CD4-positive, alpha-beta T cell (primary cell): ENCODE measurements around the gene LIPE. TPM values are rescaled to one million over a fixed set of nuclear protein-coding genes. Genes with fewer than 3 reads are reported as not detected.

Source experiments
- ATAC-seq: fragments of 200-7000 bp; cut with Tn5 transposase; one replicate; pipeline ENCODE4 v1.10.0; 2022; ENCODE audit warnings: mild to moderate bottlenecking; ENCODE audit not compliant: poor library complexity
- CTCF ChIA-PET: fragments of 350-600 bp; sonication (Branson Sonifier 250); formaldehyde crosslinking; loops from one replicate; lab custom pipeline; 2021; ENCODE audit warnings: antibody characterized with exemption, inconsistent platforms; lab: Charles Lee
- POLR2A ChIA-PET: fragments of 350-600 bp; sonication (Branson Sonifier 250); formaldehyde crosslinking; loops from one replicate; lab custom pipeline; 2021; ENCODE audit warnings: antibody characterized with exemption, inconsistent platforms; lab: Charles Lee
- DNase-seq, 14 experiments: peaks; one replicate each; pipeline ENCODE4 v3.0.0-alpha.2; 2013 to 2020; ENCODE audit warnings: mixed read lengths in 2 of 14
- H3K27ac ChIP-seq, 2 donors: one replicate each; pipeline versions ENCODE4 v1.5.1 to v1.7.0; 2013; ENCODE audit warnings: low read length in 2 of 2, low read depth in 1 of 2, mild to moderate bottlenecking in 1 of 2
- H3K27me3 ChIP-seq, 2 experiments: 1 replicate in 1 of 2; 2 replicates in 1 of 2; pipeline versions ENCODE4 v1.6.1 to v1.7.0; 2013; ENCODE audit warnings: low read length in 2 of 2, control low read depth in 1 of 2, mild to moderate bottlenecking in 1 of 2, moderate library complexity in 1 of 2; ENCODE audit not compliant: insufficient read depth in 2 of 2, control insufficient read depth in 1 of 2
- H3K36me3 ChIP-seq: one replicate; pipeline ENCODE4 v1.6.1; 2013; ENCODE audit warnings: low read length, control low read depth; ENCODE audit not compliant: insufficient read depth
- H3K4me1 ChIP-seq: one replicate; pipeline ENCODE4 v1.6.1; 2013; ENCODE audit warnings: low read length, control low read depth; ENCODE audit not compliant: insufficient read depth
- H3K4me3 ChIP-seq: one replicate; pipeline ENCODE4 v1.5.1; 2013; ENCODE audit warnings: mild to moderate bottlenecking, low read length, moderate library complexity
- H3K9me3 ChIP-seq, 2 experiments: 1 replicate in 1 of 2; 2 replicates in 1 of 2; pipeline versions ENCODE4 v1.6.1 to v1.7.0; 2013; ENCODE audit warnings: low read length in 2 of 2, mild to moderate bottlenecking in 2 of 2, control low read depth in 1 of 2, moderate library complexity in 1 of 2; ENCODE audit not compliant: control insufficient read depth in 1 of 2, insufficient read depth in 1 of 2
- H3K27ac Mint-ChIP-seq: one replicate; pipeline ENCODE4 v1.8.0; 2020; ENCODE audit warnings: mixed read lengths
- H3K27me3 Mint-ChIP-seq: one replicate; pipeline ENCODE4 v1.8.0; 2021; ENCODE audit warnings: mixed read lengths
- H3K36me3 Mint-ChIP-seq: one replicate; pipeline ENCODE4 v1.8.0; 2021; ENCODE audit warnings: low read depth, mixed read lengths
- H3K4me1 Mint-ChIP-seq: one replicate; pipeline ENCODE4 v1.8.0; 2021; ENCODE audit warnings: low read depth, mixed read lengths
- H3K4me3 Mint-ChIP-seq: one replicate; pipeline ENCODE4 v1.8.0; 2020; ENCODE audit warnings: mild to moderate bottlenecking, mixed read lengths
- H3K9me3 Mint-ChIP-seq: one replicate; pipeline ENCODE4 v1.8.0; 2020; ENCODE audit warnings: mixed read lengths
- intact Hi-C, 2 experiments: fragments of 100-400 bp; cut with DNase I in 1 of 2; cut with micrococcal nuclease in 1 of 2; formaldehyde crosslinking; loops; one replicate each; pipeline versions ENCODE4 v1.15.1 to v1.9.0; 2023 to 2025; cut with DNase I, micrococcal nuclease
- total RNA-seq, 174 experiments: library from RNA in 2 of 174; stranded (reverse) in 2 of 174; gene quantifications; one replicate each; pipeline ENCODE4 v1.2.3 and lab custom pipeline; 2021 to 2026
- TF ChIP-seq, protein P1 (sequence below): fragments of 200-600 bp; IDR thresholded peaks from one replicate; pipeline ENCODE4 v1.8.0; 2022; ENCODE audit warnings: antibody characterized with exemption, mild to moderate bottlenecking

LIPE gene
- total RNA-seq, 2 experiments from 2014 or later = 7.6 to 8.2 TPM

DNA sequence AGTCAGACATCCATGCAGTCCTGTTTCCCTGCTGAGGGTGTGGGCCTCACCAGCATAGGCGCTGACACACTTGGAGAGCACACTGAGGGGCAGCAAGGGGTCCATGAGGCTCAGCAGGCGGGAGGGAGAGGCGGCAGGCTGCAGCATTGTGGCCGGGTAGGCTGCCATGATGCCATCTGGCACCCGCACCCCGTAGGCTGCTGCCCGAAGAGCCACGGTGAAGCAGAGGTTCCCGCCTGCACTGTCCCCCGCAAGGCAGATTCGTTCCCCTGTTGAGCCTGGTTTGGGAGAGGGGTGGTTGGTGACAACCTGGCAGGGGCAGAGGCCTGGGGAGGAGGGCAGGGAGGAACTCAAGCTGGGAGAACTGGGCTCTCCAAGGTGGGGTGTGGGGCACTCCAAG, 21.1 kb downstream of the LIPE start:
- CTCF ChIA-PET = no interaction called here
- Histone ChIP-seq H3K27me3 (no peaks in the 10 kb centered on the region), H3K9me3 (no peaks in the 10 kb centered on the region), H3K4me1 (peaks cover 13% of the 10 kb centered on the region), H3K4me3 (no peak overlapping the region), H3K36me3 (peaks cover 35% of the 10 kb centered on the region), H3K27ac (no peak overlapping the region)
- H3K27me3 Mint-ChIP-seq = no peaks in the 10 kb centered on the region
- peaks cover 11% of the 10 kb centered on the region for H3K4me1 Mint-ChIP-seq
- no peaks in the 10 kb centered on the region for H3K9me3 Mint-ChIP-seq
- no peak for DNase-seq
- H3K27ac Mint-ChIP-seq = no peak overlapping the region
- POLR2A ChIA-PET = no interaction called here
- TF ChIP-seq, protein P1, sequence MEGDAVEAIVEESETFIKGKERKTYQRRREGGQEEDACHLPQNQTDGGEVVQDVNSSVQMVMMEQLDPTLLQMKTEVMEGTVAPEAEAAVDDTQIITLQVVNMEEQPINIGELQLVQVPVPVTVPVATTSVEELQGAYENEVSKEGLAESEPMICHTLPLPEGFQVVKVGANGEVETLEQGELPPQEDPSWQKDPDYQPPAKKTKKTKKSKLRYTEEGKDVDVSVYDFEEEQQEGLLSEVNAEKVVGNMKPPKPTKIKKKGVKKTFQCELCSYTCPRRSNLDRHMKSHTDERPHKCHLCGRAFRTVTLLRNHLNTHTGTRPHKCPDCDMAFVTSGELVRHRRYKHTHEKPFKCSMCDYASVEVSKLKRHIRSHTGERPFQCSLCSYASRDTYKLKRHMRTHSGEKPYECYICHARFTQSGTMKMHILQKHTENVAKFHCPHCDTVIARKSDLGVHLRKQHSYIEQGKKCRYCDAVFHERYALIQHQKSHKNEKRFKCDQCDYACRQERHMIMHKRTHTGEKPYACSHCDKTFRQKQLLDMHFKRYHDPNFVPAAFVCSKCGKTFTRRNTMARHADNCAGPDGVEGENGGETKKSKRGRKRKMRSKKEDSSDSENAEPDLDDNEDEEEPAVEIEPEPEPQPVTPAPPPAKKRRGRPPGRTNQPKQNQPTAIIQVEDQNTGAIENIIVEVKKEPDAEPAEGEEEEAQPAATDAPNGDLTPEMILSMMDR = no peak
- H3K36me3 Mint-ChIP-seq = peaks cover 24% of the 10 kb centered on the region
- intact Hi-C loops = loop anchor here in 1 of 2 experiments (10.0 kb wide), 1 partner anchor 291 kb away; no protein-coding TSS in a partner anchor
- H3K4me3 Mint-ChIP-seq = no peak overlapping the region
- ATAC-seq = no peak

DNA sequence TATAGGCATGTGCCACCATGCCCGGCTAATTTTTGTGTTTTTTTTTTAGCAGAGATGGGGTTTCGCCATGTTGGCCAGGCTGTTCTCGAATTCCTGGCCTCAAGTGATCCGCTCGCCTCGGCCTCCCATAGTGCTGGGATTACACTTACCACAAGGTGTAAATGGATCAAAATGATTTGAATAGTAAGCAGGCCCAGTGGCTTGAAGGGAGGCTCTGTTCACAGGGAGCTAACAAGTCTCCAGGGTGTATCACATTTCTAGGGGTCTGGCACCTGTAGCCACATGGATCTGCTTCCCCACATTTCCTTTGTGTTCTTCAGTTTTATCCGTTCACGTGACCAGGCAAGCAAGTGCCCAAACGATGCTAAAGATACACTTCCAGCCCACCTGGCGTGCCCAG, 23.6 kb downstream of the LIPE start:
- no peak overlapping the region for H3K27ac Mint-ChIP-seq
- TF ChIP-seq, protein P1 = no peak
- no peaks in the 10 kb centered on the region for H3K9me3 ChIP-seq
- H3K4me1 ChIP-seq = peaks cover 20% of the 10 kb centered on the region
- intact Hi-C loops = loop anchor here in 1 of 2 experiments (10.0 kb wide), 1 partner anchor 289 kb away; no protein-coding TSS in a partner anchor
- no peak overlapping the region for H3K27ac ChIP-seq
- H3K4me3 ChIP-seq = no peak overlapping the region
- ATAC-seq = no peak
- peaks cover 24% of the 10 kb centered on the region for H3K36me3 Mint-ChIP-seq
- no peaks in the 10 kb centered on the region for H3K27me3 Mint-ChIP-seq
- H3K9me3 Mint-ChIP-seq = no peaks in the 10 kb centered on the region
- H3K36me3 ChIP-seq = peaks cover 25% of the 10 kb centered on the region
- peak overlapping the region; percentile 90 for H3K4me3 Mint-ChIP-seq
- peaks cover 31% of the 10 kb centered on the region for H3K4me1 Mint-ChIP-seq
- ChIA-PET POLR2A (interaction anchor here (0.6 kb wide), 1 partner anchor 125 kb away, joined by 3 read pairs; the partner anchor contains the start of gene CEACAM1), CTCF (interaction anchor here (1.1 kb wide), 1 partner anchor 16 kb away, joined by 3 read pairs; no protein-coding TSS in a partner anchor)
- no peaks in the 10 kb centered on the region for H3K27me3 ChIP-seq
- no peak for DNase-seq

DNA sequence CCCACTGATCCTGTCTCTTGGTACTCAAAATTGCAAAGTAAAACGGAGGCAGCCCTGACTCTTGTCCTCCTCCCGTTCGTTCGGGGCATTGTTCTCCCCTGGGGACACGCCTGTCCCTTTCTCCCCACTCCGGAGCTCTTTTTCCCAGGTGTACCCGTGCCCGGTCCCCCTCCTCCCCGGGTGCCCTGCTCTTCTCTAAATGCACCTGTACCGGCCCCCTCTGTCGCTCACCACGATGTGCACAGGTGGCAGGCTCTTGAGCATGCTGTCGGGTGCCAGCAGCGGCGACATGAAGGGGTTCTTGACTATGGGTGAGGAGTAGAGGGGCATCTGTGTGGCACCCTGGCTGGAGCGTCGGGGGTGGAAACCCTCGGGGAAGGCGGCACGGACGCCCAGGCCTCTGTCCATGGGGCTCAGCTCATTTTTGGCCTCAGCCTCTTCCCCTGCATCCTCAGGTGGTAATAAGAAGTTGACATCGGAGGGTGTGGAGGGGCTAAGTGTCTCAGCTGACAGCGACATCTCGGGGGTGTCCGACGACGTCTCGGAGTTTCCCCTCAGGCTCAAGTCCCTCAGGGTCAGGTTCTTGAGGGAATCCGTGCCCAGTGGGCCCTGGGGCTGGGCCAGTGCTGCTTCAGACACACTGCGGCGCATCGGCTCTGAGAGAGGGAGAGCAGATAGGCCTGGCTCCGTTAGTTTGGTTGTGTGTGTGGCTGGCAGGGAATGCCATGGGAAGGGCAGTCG, 24.6 kb downstream of the LIPE start:
- TF ChIP-seq, protein P1 = no peak
- POLR2A ChIA-PET = interaction anchor here (0.6 to 1.4 kb wide), 2 partner anchors 22 to 126 kb away, joined by 3 read pairs; partner anchors contain the start of gene CEACAM1

More for the DNA sequence above, 24.6 kb downstream of the LIPE start:
- peak overlapping the region; percentile 56 for H3K4me3 ChIP-seq
- Mint-ChIP-seq H3K4me1 (peaks cover 37% of the 10 kb centered on the region), H3K4me3 (peak overlapping the region; percentile 90), H3K9me3 (no peaks in the 10 kb centered on the region), H3K36me3 (peaks cover 16% of the 10 kb centered on the region), H3K27ac (peak overlapping the region; percentile 75), H3K27me3 (no peaks in the 10 kb centered on the region)
- no peaks in the 10 kb centered on the region for H3K27me3 ChIP-seq
- DNase-seq (no peak), ATAC-seq (no peak)
- intact Hi-C loops = loop anchor here in 1 of 2 experiments (10.0 kb wide), 1 partner anchor 288 kb away; no protein-coding TSS in a partner anchor
- peaks cover 23% of the 10 kb centered on the region for H3K36me3 ChIP-seq
- no peaks in the 10 kb centered on the region for H3K9me3 ChIP-seq
- H3K27ac ChIP-seq = no peak overlapping the region
- CTCF ChIA-PET = interaction anchor here (0.8 to 2.1 kb wide), 5 partner anchors 16 to 47 kb away, joined by 3 to 16 read pairs (median 4); no protein-coding TSS in a partner anchor
- H3K4me1 ChIP-seq = peaks cover 27% of the 10 kb centered on the region
